Erythroblast (primary cell): Measurements from ENCODE around the gene SMIM27.

Experiments
- GATA1 ChIP-seq: IDR thresholded peaks from 2 replicates; pipeline ENCODE4 v1.6.1; 2011; ENCODE audit warnings: low read depth, mild to moderate bottlenecking, control low read depth, low read length, moderate library complexity
- POLR2A ChIP-seq: IDR thresholded peaks from 2 replicates; pipeline ENCODE4 v1.6.1; 2011; ENCODE audit warnings: mild to moderate bottlenecking, low read length

DNA sequence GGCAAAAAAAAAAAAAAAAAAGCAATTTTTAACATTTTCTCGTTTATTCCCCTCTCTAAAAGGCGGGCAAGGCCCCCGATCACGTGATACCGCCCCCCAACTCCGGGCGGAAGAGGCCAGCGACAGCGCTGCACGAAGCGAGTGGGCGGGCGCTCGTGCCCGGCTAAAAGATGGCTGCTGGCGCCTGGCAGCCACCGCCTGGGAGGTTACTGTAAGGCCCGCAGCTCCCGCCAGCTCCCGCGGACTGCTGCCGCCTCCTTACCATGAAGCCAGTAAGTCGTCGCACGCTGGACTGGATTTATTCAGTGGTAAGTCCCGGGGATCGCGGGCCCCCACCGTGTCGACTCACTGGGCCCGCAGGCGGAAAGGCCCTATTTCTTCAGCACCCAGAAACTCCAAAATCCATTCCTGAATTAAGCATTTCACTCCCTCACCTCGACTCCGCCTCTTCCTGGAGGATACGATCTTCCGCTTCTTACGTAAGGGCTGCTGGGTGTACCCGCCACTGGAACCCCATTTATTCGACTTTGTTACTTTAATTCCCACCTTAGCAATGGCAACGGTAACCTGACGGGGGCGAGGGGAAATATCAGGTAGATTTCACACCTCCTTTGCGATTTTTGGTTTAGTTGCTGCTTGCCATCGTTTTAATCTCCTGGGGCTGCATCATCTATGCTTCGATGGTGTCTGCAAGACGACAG, at the start of gene SMIM27, which contains the start of gene TOPORS:
- TF ChIP-seq POLR2A: peak; percentile 93
- no peak for TF ChIP-seq GATA1
